GM10266 (cell line): ENCODE data around the gene WNK1.

Source experiments
- DNase-seq: peaks from one replicate; pipeline ENCODE4 v3.0.0; 2012; ENCODE audit errors: extremely low spot score
- TF ChIP-seq, protein P1 (sequence below): IDR thresholded peaks from 2 replicates; pipeline ENCODE4 v1.5.1; 2012; ENCODE audit warnings: mild to moderate bottlenecking, low read depth; ENCODE audit not compliant: control insufficient read depth, insufficient read depth; ENCODE audit errors: missing control alignments

WNK1 gene

GRCh38 chr12:907413-908185, 155.2 kb downstream of the WNK1 start:
- no peak for DNase-seq
- TF ChIP-seq, protein P1, sequence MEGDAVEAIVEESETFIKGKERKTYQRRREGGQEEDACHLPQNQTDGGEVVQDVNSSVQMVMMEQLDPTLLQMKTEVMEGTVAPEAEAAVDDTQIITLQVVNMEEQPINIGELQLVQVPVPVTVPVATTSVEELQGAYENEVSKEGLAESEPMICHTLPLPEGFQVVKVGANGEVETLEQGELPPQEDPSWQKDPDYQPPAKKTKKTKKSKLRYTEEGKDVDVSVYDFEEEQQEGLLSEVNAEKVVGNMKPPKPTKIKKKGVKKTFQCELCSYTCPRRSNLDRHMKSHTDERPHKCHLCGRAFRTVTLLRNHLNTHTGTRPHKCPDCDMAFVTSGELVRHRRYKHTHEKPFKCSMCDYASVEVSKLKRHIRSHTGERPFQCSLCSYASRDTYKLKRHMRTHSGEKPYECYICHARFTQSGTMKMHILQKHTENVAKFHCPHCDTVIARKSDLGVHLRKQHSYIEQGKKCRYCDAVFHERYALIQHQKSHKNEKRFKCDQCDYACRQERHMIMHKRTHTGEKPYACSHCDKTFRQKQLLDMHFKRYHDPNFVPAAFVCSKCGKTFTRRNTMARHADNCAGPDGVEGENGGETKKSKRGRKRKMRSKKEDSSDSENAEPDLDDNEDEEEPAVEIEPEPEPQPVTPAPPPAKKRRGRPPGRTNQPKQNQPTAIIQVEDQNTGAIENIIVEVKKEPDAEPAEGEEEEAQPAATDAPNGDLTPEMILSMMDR = no peak

DNA sequence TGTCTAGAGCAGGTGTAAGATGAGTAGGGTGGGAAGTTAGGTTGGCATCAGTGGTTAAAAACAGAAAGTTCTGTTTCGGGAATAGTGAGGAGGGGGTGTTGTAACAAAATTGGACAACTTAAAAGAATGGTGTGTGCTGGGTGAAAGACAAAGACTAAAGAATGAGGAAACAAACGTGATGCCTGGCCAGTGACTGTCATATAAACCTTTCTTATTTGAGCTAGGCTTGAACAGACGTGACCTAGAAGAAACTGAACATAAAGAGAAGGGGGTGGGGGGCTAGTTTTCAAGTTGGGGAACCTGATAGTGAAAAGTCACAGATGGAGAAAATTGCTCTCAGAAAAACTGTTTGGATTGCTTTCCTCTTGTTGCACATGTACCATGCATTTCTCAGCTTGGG, 157.5 kb downstream of the WNK1 start:
- TF ChIP-seq, protein P1 = no peak
- DNase-seq = no peak

DNA sequence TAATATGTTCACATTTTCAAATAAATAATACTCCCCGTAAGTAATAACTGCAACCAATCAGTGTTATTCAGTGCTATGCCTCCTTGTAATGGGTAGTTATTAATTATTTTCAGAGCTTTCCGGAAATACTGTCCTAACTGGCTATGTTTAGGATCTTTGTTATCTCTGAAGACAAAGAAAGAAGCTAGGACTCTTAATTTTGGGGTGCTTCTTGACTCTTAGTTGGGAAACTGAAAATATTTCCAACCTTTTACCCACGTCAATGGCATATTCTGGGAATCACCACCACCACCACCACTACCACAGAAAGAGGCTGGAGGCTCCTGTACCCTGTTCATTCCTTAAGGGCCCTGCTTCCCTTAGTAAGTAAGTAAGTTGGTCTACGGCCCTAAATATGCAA, 158.0 kb downstream of the WNK1 start:
- TF ChIP-seq, protein P1 = no peak
- no peak for DNase-seq

DNA sequence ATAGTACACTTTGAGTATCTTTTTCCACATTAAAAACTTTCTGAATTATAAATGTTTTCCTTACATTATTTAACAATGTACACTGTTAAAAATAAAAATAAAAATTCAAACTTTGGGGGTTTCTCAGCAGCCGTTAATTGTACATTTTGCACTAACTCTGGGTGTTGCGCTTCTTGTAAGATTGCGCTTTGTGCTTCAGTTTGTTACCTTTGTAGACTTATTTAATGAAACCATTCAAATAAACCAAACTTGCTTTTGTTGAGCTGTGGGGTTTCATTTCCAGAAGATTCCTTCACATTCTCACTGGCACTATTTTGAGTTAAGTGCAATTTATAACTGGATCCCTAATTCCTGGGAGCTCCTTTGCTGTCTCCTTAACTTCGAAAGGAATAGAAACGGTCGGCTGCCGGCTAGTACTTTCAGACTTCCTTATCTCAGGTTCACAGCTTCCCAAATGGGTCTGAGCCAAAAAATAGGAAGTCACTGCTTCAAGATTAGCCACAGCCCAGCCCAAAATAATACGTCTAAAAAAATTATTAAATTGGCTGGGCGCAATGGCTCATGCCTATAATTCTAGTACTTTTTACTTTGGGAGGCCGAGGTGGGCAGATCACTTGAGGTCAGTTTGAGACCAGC, 158.9 kb downstream of the WNK1 start:
- DNase-seq = no peak
- TF ChIP-seq, protein P1 = no peak

DNA sequence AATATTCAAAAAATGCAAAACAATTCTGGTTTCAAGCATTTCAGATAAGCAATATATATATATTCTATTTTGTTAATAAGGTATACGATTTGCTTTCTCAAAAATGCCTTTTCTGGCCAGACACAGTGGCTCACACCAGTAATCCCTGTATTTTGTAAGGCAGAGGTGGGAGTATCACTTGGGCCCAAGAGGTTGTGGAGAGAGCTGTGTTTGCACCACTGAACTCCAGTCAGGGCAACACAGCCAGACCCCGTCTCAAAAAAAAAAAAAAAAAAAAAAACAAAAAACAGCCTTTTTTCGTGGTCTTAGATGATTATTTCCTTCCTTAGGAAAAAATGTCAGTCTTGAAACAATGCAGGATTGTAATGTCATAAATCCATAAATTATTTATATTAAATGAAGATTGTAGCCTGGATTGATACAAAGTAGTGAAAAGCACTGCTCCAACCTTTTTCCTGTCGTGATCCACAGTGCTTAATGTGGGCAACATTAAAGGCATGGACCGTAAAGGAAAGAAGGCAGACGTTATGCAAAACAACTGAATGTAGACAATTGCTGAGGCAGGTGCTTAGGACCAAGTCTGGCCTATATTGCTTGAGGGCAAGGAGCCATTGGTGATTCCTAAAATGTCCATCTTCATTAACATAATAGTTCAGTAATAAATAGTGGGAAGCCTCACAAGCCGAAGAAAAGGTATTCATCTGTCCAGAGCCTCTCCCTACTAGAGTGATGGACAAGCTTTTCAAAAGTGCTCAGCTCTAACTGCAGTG, 160.3 kb downstream of the WNK1 start:
- DNase-seq = no peak
- TF ChIP-seq, protein P1 = no peak

DNA sequence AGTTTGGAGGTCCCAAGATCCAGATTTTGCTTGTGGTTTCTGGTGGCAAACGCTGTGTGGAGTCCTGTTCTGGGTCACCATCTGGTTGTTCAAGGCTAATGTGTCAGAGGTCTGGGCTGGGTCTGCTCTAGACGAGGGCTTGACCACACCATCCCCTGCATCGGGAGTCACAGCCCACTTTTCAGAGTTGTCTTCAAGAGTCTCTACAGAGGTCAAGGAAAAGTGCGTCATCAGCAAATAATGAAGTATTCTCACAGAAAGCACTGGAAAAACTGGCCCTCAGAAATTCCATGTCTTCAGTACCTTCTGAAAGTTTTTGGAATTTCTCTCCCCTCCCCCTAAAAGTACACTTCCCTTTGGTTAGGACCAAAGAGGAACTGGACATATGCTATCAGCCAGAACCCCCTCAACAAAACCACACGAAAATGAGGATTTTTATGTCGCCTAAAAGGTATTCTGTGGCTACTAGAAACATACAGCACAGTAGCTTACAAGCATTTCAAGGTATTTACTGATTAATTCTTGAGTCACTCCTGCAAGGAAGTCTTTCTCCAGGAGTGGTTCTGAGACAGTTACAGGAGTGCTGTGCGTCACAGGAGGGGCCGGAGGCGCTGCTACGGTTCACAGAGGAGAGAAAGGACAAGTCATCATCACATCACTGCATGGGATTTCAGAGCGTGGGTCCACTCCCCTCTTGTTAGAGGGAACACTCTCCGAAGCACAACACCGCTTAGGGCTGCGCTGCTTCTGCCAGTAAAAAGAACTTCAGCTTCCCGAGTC, 161.7 kb downstream of the WNK1 start:
- no peak for DNase-seq
- TF ChIP-seq, protein P1 = no peak

- no peak for DNase-seq
- TF ChIP-seq, protein P1 = no peak
These were observed 162.7 kb downstream of the WNK1 start for GRCh38 chr12:915090-915489.
